ENCODE data around the gene ARHGAP45. TPM values are rescaled to one million over a fixed set of nuclear protein-coding genes. Genes with fewer than 3 reads are reported as not detected.

The ARHGAP45 gene
- total and polyA plus RNA-seq, 9 of the 15 experiments (the other 6 are each of a cell fraction or from before 2014, with no cell fraction given): 0.08 to 22.1 (median 4.2) TPM

DNA sequence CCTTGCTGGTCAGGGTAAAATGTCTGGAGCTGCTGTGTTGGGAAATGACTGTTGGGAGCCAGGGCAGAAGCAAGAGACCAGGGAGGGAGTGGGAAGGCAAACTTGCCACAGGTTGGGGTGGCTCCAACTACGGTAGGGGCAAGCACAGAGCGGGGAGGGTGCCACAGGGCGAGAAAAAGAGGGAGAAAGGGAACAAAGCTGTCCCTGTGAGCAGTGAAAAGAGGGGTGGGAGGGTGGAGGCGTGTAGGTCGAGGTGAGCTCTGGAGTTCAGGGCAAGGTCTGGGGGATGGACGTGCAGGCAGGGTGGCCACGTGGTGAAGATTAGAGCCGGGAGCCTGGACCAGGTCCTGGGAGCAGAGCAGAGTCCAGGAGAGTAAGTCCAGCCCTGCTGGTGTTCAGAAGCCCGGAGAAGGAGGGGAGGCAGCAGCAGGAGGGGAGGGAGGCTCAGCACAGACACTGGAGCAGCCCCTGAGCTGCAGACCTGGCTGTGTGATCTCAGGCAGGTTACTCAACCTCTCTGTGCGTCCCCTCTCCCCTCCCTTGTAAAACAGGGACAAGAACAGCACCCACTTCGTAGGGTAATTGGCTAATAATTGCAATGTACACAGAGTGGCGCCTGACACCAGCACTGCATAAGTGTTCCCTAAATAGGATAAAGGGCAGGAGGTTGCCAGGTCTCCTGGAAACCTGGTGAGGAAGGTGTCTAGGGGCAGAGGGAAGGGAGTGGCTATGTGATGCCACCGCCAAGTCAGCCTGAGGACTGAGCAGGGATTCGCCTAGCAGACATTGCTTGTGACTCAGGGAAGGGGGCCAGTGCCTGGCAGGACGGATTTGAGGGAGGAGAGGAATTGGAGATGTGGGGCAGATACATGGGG is 31.4 kb downstream of the ARHGAP45 start (continued):
- 0 out of 2 replicates have a peak, but pooled peaks have one; percentile 30 for TF ChIP-seq RAD51 (IDR thresholded peaks at IDR 0.05; ENCODE audit: borderline replicate concordance, low read depth)
- TF ChIP-seq, protein P1, sequence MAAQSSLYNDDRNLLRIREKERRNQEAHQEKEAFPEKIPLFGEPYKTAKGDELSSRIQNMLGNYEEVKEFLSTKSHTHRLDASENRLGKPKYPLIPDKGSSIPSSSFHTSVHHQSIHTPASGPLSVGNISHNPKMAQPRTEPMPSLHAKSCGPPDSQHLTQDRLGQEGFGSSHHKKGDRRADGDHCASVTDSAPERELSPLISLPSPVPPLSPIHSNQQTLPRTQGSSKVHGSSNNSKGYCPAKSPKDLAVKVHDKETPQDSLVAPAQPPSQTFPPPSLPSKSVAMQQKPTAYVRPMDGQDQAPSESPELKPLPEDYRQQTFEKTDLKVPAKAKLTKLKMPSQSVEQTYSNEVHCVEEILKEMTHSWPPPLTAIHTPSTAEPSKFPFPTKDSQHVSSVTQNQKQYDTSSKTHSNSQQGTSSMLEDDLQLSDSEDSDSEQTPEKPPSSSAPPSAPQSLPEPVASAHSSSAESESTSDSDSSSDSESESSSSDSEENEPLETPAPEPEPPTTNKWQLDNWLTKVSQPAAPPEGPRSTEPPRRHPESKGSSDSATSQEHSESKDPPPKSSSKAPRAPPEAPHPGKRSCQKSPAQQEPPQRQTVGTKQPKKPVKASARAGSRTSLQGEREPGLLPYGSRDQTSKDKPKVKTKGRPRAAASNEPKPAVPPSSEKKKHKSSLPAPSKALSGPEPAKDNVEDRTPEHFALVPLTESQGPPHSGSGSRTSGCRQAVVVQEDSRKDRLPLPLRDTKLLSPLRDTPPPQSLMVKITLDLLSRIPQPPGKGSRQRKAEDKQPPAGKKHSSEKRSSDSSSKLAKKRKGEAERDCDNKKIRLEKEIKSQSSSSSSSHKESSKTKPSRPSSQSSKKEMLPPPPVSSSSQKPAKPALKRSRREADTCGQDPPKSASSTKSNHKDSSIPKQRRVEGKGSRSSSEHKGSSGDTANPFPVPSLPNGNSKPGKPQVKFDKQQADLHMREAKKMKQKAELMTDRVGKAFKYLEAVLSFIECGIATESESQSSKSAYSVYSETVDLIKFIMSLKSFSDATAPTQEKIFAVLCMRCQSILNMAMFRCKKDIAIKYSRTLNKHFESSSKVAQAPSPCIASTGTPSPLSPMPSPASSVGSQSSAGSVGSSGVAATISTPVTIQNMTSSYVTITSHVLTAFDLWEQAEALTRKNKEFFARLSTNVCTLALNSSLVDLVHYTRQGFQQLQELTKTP (IDR thresholded peaks at IDR 0.05; ENCODE audit: low read depth in 1 of 2, partially characterized antibody in 2 of 2): no peak
- TF ChIP-seq CEBPG (CRISPR knock-in tag; IDR thresholded peaks at IDR 0.05): 0 out of 2 replicates have a peak, but pooled peaks have one; percentile 20
- TF ChIP-seq CEBPG (tag; conservative IDR thresholded peaks at IDR 0.05 in 1 of 2, IDR thresholded peaks at IDR 0.05 in 1 of 2): no peak
